NCI-H2196 treated with DMSO at 0.1 percent for 48 hours (cell line): ENCODE measurements around the gene PIGU.
"Not testable (repeated sequence)": the region's sequence is repeated elsewhere in the genome, so short reads cannot be mapped to it uniquely, and the experiment has no call there.

Experiments
- DNase-seq: peaks from one replicate; lab custom pipeline; 2025; ENCODE audit not compliant: unreplicated experiment; lab: John Stamatoyannopoulos, UW

PIGU gene

GRCh38 chr20:34706912-34707784, 30.3 kb upstream of the PIGU start:
- DNase-seq = no peak

DNA sequence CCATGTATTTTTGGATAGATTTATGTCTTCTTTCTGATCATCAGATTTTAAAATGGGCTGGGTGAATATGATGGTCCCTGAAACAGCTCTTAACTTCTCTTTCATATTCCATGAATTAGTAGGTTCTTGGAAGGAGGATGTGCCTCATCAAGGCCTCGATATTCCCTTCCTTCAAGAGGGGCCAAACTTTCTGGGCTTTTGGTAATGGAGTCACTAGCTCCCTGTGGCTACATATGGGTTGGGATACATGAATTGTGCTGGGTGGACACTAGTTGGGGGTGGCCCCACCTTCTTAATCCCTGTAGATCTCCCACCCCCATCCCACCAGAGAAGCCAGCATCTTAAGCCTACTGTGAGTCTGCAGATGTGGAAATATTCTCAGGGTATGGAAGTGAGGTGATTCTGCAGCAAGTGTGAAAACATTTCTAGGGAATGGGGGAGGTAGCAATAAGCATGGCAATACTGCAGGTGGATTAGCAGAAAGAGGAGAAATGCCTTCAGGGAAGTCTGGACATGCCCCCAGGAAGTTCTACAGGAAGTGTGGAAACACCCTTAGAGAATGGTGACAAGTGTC, 29.5 kb upstream of the PIGU start:
- no peak for DNase-seq

DNA sequence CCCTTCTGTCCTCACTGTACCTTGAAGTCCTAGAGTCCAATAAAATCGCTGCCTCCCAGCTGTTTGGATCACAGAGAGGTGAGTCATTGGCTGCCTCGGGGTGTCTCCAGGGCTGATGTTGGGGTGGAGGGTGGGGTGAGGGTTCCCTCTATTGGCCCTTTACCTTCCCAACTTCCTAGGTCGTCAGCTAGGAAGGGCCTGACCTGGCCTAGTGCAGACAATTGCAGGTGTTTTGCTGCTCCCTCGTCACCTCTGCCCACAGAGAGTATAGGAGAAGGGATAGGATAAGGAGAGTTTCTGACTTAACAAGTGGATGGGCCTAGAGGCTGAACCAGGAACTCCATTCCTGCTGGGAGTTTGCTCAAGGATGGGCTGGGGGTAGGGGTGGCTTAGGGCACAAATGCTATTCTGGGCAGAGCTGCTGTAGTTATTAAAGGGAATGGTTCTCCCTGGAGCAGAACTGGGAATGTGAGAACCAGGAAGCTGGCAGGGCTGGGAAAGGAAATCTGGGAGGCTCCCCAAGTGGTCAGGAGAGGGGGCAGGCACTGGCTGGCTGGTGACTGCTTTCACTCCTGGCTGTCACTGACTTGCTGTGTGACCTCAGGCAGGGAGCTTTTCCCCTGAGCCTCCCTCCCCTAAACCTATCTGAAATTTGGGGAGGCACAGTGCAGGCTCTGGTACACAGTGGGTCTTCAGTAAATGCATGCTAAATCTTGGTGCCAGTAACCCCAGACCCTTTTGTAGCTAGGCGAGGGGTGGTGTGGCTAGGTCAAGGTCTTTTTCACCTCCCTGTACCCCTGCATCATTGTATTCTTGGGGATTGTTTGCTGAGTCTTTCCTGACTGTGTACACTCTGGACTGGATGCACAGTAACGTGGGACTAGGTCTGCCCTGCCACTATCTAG, 28.8 kb upstream of the PIGU start:
- DNase-seq = no peak

GRCh38 chr20:34705008-34705396, 28.1 kb upstream of the PIGU start:
- no peak for DNase-seq

- DNase-seq = peak; percentile 87
Measured at GRCh38 chr20:34704177-34705007, 27.5 kb upstream of the PIGU start, which contains the start of gene TP53INP2. Gene TP53INP2 (plus strand): TSS chr20:34704344. CDS start chr20:34708740, 4,396 bp downstream.

- DNase-seq = no peak
Measured at GRCh38 chr20:34703424-34704176, 26.7 kb upstream of the PIGU start.

DNA sequence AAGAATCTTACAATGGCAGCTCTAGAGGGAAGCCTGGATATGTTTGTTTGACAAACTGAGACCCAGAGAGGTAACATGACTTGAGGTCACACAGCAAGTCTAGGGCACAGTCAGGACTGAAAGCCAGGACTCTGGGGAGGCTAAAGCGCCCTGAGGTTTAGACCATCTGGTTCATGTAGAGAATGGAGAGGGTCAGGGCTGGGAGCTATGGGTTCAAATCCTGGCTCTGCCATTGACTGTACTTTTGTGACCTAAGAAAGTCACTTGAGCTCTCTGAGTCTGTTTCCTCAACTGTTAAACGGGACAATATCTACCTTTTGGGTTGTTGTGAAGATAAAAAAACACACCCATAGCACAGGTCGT, 26.1 kb upstream of the PIGU start:
- no peak for DNase-seq

- DNase-seq = no peak
Measured at GRCh38 chr20:34701405-34702085, 24.7 kb upstream of the PIGU start.

- DNase-seq = no peak
Measured at GRCh38 chr20:34693414-34693813, 16.5 kb upstream of the PIGU start.

DNA sequence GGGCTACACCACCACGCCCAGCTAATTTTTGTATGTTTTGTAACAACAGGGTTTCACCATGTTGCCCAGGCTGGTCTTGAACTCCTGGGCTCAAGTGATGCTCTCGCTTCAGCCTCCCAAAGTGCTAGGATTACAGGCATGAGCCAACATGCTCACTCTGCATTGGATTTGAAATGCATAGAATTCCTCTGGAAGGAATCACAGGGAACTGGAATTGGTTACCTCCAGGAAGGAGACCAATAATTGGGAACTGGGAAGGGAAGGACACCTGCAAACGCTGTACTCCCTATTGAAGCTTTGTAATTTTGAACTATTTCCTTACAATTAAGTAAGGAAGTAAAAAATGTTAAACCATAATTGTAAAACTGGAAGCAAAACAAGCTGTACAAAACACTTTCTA, 14.9 kb upstream of the PIGU start:
- DNase-seq = no peak

DNA sequence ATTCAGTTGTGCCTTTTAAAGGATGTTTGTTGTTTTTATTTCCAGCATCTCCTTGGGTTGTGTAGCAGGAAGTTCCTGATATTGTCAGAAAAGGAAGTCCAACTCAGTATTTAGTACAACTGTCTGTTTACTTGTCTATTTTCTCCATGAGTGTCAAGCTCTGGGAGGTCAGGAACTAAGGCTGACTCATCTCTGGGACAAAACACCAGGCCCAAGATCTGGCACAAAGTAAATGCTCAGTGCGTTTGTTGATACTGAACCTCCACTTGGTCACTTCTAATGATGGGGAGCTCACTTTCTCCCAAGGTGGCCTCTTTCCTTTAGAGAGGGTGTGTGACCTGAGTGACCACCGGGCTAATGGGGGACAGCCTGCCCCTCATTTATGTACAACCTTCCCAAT, 12.6 kb upstream of the PIGU start:
- DNase-seq = no peak

DNA sequence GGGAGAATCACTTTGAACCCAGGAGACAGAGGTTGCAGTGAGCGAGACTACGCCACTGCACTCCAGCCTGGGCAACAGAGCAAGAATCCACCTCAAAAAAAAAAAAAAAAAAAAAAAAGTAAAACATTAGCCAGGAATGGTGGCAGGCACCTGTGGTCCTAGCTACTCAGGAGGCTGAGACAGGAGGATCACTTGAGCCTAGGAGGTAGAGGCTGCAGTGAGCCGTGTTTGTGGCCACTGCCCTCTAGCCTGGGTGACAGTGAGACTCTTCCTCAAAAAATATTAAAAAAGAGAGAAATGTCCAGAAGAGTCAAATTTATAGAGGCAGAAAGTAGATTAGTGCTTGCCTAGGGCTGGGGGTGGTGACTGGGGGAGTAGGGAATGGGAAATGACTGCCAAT, 6.8 kb upstream of the PIGU start:
- no peak for DNase-seq

DNA sequence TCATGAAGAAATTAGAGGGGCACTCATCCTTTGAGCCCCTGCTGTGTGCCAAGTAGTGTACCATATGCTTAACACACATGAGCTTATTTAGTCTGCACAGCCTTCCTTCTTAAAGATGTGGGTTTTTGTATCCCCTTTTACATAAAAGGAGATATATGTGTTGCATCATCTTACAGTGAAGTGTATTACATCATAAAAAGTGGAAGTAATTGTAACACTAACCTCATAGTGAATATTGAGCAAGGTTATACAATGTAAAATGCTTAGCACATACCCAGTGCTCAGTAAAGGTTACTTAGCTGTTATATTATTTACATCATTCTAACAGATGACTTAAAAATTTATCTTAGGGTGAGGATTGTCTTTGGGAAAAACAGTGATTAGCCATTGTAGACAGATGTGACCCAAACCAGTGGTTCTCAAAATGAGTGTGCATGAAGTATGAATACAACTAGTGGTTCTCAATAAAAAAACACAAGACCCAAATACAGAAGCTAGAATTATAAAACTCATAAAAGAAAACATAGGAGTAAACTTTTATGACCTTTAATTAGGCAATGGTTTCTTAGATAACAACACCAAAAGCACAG, 3.8 kb upstream of the PIGU start:
- DNase-seq = no peak

GRCh38 chr20:34675993-34676641, 775 bp downstream of the PIGU start:
- DNase-seq = no peak

DNA sequence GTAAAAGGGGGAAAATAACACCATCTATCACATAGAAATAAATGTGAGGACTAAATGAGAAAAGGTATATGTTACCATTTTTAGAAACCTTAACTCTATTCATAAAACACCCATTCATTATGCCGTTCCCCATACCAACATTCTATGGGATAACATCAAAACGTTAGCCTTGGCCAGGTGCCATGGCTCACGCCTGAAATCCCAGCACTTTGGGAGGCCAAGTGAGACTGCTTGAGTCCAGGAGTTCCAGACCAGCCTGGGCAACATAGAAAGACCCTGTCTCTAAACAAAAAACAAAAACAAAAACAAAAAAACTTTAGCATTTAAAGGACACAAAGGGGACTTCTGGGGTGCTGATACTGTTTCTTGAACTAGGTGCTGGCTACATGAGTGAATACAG, 1.3 kb downstream of the PIGU start:
- DNase-seq = no peak

DNA sequence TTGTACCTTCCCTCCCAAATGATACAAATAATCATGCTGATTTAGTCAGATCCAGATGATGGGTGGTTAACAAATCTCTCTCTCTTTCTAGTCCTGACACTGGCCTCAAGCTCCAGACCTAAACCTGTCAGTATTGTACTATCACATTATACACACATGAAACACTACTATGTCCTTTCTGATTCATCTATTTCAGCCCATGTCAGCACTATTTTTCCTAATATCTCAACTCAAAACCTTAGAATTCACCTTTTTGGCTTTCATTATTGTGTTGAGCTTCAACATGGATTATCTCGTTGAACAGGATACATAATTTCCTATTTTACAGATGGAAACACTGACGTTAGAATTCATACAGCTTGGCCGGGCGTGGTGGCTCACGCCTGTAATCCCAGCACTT, 3.5 kb downstream of the PIGU start:
- DNase-seq = no peak

DNA sequence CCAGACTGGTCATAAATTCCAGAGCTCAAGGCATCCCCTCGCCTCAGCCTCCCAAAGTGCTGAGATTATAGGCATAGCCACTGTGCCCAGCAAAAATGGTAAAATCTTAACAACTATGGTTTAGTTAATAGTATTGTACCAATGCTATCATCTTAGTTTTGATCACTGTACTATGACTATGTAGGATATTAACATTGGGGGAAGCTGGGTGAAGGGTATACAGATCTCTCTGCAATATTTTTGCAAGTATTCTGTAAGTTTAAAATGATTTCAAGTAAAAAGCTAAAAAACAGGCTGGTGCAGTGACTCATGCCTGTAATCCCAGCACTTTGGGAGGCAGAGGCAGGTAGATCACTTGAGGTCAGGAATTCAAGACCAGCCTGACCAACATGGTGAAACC, 7.8 kb downstream of the PIGU start:
- no peak for DNase-seq

DNA sequence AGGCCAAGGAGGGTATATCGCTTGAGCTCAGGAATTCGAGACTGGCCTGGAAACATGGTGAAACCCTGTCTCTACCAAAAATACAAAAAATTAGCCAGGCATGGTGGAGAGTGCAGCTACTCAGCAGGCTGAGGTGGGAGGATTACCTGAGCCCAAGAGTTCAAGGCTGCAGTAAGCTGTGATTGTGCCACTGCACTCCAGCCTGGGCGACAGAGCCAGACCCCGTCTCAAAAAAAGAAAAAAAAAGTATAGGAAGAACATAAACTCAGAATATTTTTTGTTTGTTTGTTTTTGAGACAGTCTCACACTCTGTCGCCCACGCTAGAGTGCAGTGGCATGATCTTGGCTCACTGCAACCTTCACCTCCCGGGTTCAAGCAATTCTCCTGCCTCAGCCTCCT, 12.1 kb downstream of the PIGU start:
- not testable (repeated sequence) for DNase-seq
